Esophagus squamous epithelium (tissue), 4 donors: ENCODE data around the gene B9D2.

Experiments
- POLR2A ChIP-seq, 4 donors: fragments of 450-650 bp; IDR thresholded peaks; one replicate each; pipeline ENCODE4 v1.6.1; 2017; ENCODE audit warnings: antibody characterized with exemption in 4 of 4, mild to moderate bottlenecking in 4 of 4, moderate library complexity in 3 of 4
- TF ChIP-seq, protein P1 (sequence below), 6 experiments: fragments of 450-650 bp in 4 of 6; fragments of 200-600 bp in 2 of 6; sonication (generic) in 2 of 6; IDR thresholded peaks; one replicate each; pipeline ENCODE4 v1.5.1; 2016 to 2019; ENCODE audit warnings: antibody characterized with exemption in 6 of 6, mild to moderate bottlenecking in 4 of 6, moderate library complexity in 4 of 6

DNA sequence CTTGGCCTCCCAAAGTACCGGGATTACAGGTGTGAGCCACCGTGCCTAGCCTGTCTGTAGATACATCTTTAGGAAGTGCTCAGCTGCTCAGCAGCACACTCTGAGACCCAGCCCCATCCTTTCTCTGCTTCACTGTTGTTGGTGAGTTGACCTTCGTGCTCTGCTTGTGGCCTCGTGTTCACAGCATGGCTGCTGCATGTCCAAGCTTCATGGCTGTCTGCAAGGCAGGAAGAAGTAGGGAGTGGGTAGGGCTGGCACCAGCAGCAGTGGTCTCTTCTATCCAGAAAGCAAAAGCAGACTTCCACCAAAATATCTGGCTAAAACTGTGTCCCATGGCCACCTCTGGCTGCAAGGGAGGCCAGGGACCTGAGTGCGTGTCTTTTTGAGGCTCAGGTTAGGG is 49.0 kb upstream of the B9D2 start:
- TF ChIP-seq, protein P1, sequence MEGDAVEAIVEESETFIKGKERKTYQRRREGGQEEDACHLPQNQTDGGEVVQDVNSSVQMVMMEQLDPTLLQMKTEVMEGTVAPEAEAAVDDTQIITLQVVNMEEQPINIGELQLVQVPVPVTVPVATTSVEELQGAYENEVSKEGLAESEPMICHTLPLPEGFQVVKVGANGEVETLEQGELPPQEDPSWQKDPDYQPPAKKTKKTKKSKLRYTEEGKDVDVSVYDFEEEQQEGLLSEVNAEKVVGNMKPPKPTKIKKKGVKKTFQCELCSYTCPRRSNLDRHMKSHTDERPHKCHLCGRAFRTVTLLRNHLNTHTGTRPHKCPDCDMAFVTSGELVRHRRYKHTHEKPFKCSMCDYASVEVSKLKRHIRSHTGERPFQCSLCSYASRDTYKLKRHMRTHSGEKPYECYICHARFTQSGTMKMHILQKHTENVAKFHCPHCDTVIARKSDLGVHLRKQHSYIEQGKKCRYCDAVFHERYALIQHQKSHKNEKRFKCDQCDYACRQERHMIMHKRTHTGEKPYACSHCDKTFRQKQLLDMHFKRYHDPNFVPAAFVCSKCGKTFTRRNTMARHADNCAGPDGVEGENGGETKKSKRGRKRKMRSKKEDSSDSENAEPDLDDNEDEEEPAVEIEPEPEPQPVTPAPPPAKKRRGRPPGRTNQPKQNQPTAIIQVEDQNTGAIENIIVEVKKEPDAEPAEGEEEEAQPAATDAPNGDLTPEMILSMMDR (IDR thresholded peaks at IDR 0.05) = no peak
- TF ChIP-seq POLR2A (IDR thresholded peaks at IDR 0.05) = no peak
